ENCODE measurements around the gene ERBB2. TPM values are rescaled to one million over a fixed set of nuclear protein-coding genes. Genes with fewer than 3 reads are reported as not detected.

Gene ERBB2
- total and polyA plus RNA-seq, 2 of the 8 experiments (the other 6 are each of a cell fraction or from before 2014, with no cell fraction given) = 183 to 394 TPM

DNA sequence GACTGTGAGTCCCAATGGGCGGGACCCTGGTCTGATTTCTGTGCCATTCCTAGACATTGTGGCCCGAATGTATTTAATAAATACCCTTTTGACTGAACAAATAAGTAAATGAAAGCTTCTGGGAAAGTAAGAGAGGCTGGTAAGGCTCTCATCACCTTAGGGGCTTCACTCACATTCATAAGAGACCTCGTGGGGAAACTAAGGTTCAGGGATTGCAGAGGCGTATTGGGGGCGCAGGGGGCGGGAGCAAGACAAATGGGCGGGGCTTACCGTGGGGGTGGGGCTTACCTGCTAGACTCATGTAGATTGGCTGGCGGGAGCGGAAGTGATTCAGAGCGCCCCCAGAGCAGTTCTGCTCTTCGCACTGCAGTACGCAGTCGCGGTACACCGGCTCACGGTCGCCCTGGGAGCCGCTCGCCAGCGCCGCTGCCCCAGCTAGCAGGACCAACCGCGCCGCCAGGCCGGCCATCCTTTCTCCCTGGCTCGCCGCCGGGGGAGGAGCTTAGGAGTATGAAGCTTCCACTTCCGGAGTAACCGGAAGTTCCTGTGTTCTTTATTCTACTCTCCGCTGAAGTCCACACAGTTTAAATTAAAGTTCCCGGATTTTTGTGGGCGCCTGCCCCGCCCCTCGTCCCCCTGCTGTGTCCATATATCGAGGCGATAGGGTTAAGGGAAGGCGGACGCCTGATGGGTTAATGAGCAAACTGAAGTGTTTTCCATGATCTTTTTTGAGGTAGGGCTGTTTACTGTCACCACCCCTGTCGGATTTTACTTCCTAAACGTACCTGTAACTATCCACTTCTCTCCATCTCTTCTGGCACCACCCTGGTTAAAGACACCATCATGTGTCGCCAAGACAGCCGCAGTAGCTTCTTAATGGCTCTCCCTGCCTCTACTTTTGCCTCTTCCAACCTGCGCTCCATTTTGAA is 12.1 kb upstream of the ERBB2 start, which contains the start of gene PGAP3:
Gene PGAP3 (minus strand): TSS at position 512 of the 929 bp plus-strand sequence. CDS start 43 bp downstream, at position 469.
- Histone ChIP-seq H3K18ac (ENCODE audit: extremely low read depth, low read length) (peak within 1 kb of the TSS; percentile 100), H3K27ac (ENCODE audit: low read depth, low read length) (peak within 1 kb of the TSS; percentile 97), H3K27me3 (replicated peaks in 1 of 4; ENCODE audit: control insufficient read depth in 3 of 4, extremely low read depth in 1 of 4, insufficient read depth in 3 of 4, low read length in 3 of 4) (no peaks in the 10 kb centered on the region), H2AFZ (ENCODE audit: low read length) (no peak within 1 kb of the TSS; the same call in 1 of the 2 replicates), H3K23ac (ENCODE audit: insufficient read length) (peak within 1 kb of the TSS; percentile 57), H2BK120ac (replicated peaks; ENCODE audit: low read depth, low read length) (peak within 1 kb of the TSS; percentile 99), H3K79me1 (ENCODE audit: low read depth, low read length) (0 out of 2 replicates have a peak, but pooled peaks cover 2% of the 10 kb centered on the region), H2BK5ac (ENCODE audit: low read depth, low read length) (peak within 1 kb of the TSS; percentile 99), H2BK15ac (ENCODE audit: low read length) (0 out of 2 replicates have a peak within 1 kb of the TSS, but pooled peaks have one; percentile 61), H4K91ac (replicated peaks; ENCODE audit: insufficient read length, low read length) (peak within 1 kb of the TSS; percentile 97), H2BK12ac (ENCODE audit: low read depth, low read length) (peak within 1 kb of the TSS; percentile 95), H2AK5ac (ENCODE audit: low read depth, low read length) (peak within 1 kb of the TSS; percentile 58), H3K79me2 (ENCODE audit: control insufficient read depth in 1 of 2, insufficient read depth in 2 of 2, low read length in 2 of 2) (peaks cover 0 to 4% of the 10 kb centered on the region in 2 experiments; a peak in 1 of 4 replicates), H3K4me3 (ENCODE audit: extremely low read depth in 1 of 4, insufficient read depth in 2 of 4, low read depth in 3 of 4, low read length in 4 of 4) (peak within 1 kb of the TSS; percentile 75 to 84 (median 80)), H2BK20ac (ENCODE audit: low read length) (peak within 1 kb of the TSS; percentile 82), H4K8ac (ENCODE audit: extremely low read depth, insufficient read depth, low read length) (peak within 1 kb of the TSS; percentile 100), H3K4ac (replicated peaks; ENCODE audit: insufficient read length, low read depth, low read length) (peak within 1 kb of the TSS; percentile 99), H3K14ac (ENCODE audit: insufficient read length) (peak within 1 kb of the TSS; percentile 6), H3K9ac (replicated peaks in 1 of 4; ENCODE audit: extremely low read depth in 1 of 4, low read depth in 3 of 4, low read length in 3 of 4) (peak within 1 kb of the TSS; percentile 85 to 89 (median 87)), H4K20me1 (replicated peaks in 1 of 2; ENCODE audit: control insufficient read depth in 1 of 2, insufficient read depth in 2 of 2, low read length in 2 of 2) (no peaks in the 10 kb centered on the region), H3K9me3 (ENCODE audit: insufficient read depth in 2 of 2, low read depth in 1 of 2, low read length in 1 of 2) (no peaks in the 10 kb centered on the region), H3K4me1 (replicated peaks in 1 of 4; ENCODE audit: control insufficient read depth in 3 of 4, insufficient read depth in 4 of 4, low read length in 3 of 4) (peaks cover 0 to 13% (median 3%) of the 10 kb centered on the region in 4 experiments), H4K5ac (ENCODE audit: insufficient read length, low read depth, low read length) (peak within 1 kb of the TSS; percentile 96), H3K36me3 (ENCODE audit: control insufficient read depth in 2 of 4, insufficient read depth in 4 of 4, low read length in 3 of 4) (peaks cover 0 to 3% (median 0%) of the 10 kb centered on the region in 4 experiments; a peak in 1 of 8 replicates), H3K56ac (replicated peaks; ENCODE audit: insufficient read length, low read depth, low read length) (peak within 1 kb of the TSS; percentile 94), H3K4me2 (ENCODE audit: insufficient read depth in 1 of 2, low read depth in 2 of 2, low read length in 2 of 2) (peak within 1 kb of the TSS; percentile 93 to 98), H3K23me2 (ENCODE audit: low read depth, low read length) (peaks cover 12% of the 10 kb centered on the region)
- FAIRE-seq (no peak), DNase-seq (ENCODE audit: low read depth in 1 of 2, low spot score in 2 of 2) (peak; percentile 85 to 91)
- ChIA-PET POLR2A (ENCODE audit: partially characterized antibody) (interaction anchor here (1.0 to 38.1 kb wide), 18 partner anchors 3 to 69 kb away, joined by 3 to 708 read pairs (median 5); partner anchors contain the start of genes ERBB2, MIEN1, PGAP3 and PNMT), CTCF (ENCODE audit: partially characterized antibody) (interaction anchor here (0.6 to 52.4 kb wide), 10 partner anchors 12 to 231 kb away, joined by 3 to 1885 read pairs (median 6); partner anchors contain the start of genes ERBB2, MIEN1, PNMT and PPP1R1B)
- 5 to 100% methylated on average over 1 to 31 of the region's 45 CpGs for WGBS, 2 experiments (ENCODE audit: extremely low coverage in 1 of 2, insufficient coverage in 1 of 2, insufficient read length in 1 of 2, insufficient replicate concordance in 2 of 2, low coverage in 1 of 2, low lambda C conversion rate in 2 of 2, missing lambda C conversion rate in 1 of 2)
- TF ChIP-seq POLR2A (IDR thresholded peaks at IDR 0.05; ENCODE audit: control extremely low read depth in 1 of 2, low read depth in 2 of 2, low read length in 2 of 2) (peak; percentile 77 to 91), POLR2AphosphoS5 (IDR thresholded peaks at IDR 0.05; ENCODE audit: low read depth, low read length) (peak; percentile 87), RBBP5 (IDR thresholded peaks at IDR 0.05; ENCODE audit: borderline replicate concordance, low read depth, low read length) (peak; percentile 46; the same call in 1 of the 2 replicates), SP1 (IDR thresholded peaks at IDR 0.05; ENCODE audit: low read depth, low read length) (peak; percentile 69; the same call in 1 of the 2 replicates), YY1 (IDR thresholded peaks at IDR 0.05; ENCODE audit: low read depth, low read length) (peak; percentile 61; the same call in 1 of the 2 replicates), ASH2L (IDR thresholded peaks at IDR 0.05; ENCODE audit: low read length) (peak; percentile 37), E2F6 (IDR thresholded peaks at IDR 0.05) (0 out of 2 replicates have a peak, but pooled peaks have one; percentile 20), TAF7 (optimal IDR thresholded peaks at IDR 0.05; ENCODE audit: borderline replicate concordance, low read depth, low read length) (peak; percentile 71), PHF8 (conservative IDR thresholded peaks at IDR 0.05; ENCODE audit: low read depth, low read length) (peak; percentile 80), SP4 (IDR thresholded peaks at IDR 0.05; ENCODE audit: low read length) (0 out of 2 replicates have a peak, but pooled peaks have one; percentile 16)
